ENCODE data around the gene C3orf20.
"Not testable (repeated sequence)": the region's sequence is repeated elsewhere in the genome, so short reads cannot be mapped to it uniquely, and the experiment has no call there.

Gene C3orf20

GRCh38 chr3:14700891-14701290 is 25.9 kb downstream of the C3orf20 start:
- no peak for DNase-seq

GRCh38 chr3:14701676-14702075 is 26.7 kb downstream of the C3orf20 start:
- DNase-seq = no peak

GRCh38 chr3:14703128-14703750 is 28.3 kb downstream of the C3orf20 start:
- no peak for DNase-seq

DNA sequence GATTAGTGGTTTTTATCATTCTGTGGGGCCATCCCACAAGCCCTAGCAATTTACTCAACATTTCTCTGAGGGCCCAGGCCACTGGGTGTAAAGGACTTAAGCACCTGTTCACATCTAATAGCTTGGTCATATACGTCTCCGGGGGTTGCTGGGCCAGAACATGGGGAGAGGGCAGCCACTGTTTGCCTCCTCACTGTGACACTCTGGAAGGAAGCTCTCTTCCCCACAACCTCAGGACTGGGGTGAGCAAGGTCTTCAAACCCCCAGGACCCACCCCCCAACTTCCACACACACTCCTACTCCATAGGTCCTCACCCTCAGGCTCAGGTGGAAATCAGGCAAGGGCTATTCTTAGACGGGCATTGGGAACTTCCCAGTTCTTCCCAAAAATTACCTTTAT is 28.9 kb downstream of the C3orf20 start:
- no peak for DNase-seq

GRCh38 chr3:14706096-14706495 is 31.2 kb downstream of the C3orf20 start:
- no peak for DNase-seq

DNA sequence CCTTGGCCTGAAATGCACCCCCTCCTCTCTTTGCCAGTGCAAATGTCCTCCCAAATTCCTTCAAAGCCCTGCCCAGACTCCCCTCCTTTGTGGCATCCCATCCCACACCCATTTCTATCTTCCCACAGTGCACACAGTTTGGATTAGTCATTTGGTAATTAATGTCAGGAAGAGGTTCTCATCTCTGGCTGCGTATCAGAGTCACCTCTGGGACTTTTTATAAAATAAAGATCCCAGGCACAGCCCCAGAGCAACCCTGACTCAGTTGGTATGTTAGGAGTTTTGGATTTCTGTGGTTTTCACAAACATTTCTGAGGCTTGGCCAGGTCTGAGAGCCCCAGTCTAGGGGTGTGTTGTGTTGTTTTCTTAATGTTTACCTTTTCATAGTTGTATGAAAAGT is 41.6 kb downstream of the C3orf20 start:
- DNase-seq = no peak

DNA sequence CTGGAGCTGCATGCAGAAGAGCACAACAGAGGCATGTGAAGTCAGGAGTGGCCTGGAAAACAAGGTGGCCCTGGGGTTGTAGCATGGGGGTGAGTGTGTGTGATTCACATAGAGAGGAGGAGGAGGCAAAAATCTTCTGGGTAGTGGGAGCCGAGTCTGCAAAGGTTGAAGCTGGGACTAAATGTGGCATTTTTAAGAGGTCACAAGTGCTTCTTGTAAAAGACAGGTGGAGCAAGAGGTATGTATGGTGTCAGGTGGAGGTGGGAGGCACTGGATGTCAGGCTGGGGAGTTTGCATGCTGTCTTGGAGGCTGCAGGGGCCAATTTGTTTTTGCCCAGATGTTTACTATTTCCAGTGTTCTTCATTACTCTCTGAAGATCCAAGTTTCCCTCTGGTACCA is 42.4 kb downstream of the C3orf20 start:
- no peak for DNase-seq

- DNase-seq = no peak
Measured at GRCh38 chr3:14718539-14718938, 43.6 kb downstream of the C3orf20 start.

GRCh38 chr3:14719006-14719405 is 44.1 kb downstream of the C3orf20 start:
- no peak for DNase-seq

GRCh38 chr3:14721126-14721864 is 46.4 kb downstream of the C3orf20 start:
- no peak for DNase-seq

- no peak for DNase-seq
Measured at GRCh38 chr3:14725013-14725412, 50.1 kb downstream of the C3orf20 start.

DNA sequence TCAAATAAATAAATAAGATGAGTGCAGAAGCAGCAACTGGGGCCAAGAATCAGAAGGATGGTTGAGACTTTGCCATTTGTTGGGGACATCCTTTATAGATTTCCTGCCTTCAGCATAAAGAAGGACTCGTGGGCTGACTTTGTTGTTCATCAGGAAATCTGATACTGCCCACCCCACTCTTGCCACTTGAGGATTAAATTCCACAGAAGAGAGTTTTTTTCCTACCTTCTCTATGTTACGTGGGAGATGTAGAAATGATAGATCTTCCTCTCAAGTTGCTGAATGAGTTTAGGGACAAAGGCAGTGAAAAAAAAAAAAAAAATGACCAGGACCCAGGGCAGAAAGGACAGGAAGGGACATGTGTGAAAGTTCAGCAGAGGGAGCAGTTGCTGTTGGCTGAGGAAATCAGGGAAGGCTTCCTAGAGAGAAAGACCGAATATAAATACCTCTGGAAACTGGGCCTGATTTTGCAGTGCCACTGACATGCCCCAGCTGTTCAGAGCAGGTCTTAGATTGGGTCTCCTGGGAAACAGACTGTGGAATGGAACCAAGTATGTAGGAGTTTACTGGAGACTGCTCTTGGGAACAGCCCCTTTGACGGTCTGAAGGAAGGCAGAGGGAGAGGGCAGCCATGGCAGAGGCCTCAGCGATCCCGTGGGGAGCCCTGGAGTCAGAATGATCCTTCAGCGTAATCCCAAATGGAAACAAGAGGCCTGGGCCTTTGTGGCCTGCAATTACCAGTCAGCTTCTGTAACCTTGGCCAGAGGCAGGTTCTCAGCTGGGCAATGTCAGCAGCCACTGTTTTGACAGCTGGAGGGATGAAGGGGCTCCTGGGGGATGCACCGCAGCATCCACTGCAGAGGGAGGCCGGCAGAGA is 50.9 kb downstream of the C3orf20 start:
- DNase-seq = no peak

DNA sequence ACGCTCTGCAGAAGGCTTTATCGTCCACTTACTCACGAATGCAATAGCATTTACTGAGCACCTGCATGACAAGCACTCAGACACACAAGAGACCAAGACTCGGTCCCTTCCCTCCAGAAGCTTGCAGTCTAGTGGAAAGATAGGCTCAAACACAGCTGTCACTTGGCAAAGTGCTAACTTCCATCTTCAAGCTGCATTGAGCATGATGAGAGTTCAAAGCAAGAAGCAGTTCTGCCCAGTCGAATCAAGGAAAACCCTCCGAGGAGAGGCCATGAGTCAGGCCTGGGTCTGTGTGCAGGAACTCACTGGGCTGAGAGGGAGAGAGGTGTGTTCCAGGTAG is 51.5 kb downstream of the C3orf20 start:
- DNase-seq = no peak

DNA sequence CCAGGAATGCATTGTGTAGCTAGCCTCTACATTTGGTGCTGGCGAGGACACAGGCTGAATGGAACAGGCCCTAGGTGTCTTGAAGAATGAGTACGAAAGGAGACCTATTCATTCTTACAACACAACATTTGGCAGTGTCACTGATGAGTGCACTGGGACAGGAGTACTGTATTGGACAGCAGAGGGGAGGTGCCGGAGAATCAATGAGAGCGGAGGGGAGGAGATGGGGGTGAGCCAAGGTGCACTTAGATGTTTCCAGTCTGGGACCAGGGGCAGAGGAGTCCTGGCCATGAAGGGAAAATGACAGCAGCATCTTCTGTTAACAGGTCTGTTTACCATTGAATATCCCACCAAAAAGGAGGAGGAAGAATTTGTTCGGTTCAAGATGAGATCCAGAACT is 53.2 kb downstream of the C3orf20 start:
- no peak for DNase-seq

GRCh38 chr3:14730703-14731382 is 55.9 kb downstream of the C3orf20 start:
- DNase-seq = no peak

DNA sequence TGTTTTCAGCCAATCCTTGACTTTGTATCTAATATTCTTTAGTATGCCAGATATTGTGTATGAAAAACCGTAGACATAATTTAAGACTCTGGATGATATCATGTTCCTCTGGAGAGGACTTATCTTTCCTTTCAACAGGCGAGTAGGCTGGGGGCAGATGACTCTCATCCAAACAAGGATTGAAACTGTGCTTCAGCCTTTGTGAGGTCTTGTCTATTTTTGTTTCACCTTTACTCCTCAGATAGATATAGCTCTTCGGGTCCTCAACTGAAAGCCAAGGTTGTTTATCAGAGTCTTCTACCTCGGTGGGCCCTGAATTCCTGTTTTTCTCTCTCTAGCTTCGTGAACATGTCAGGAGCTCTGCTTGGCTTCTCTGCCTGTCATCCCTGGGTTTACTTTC is 66.0 kb downstream of the C3orf20 start:
- no peak for DNase-seq

DNA sequence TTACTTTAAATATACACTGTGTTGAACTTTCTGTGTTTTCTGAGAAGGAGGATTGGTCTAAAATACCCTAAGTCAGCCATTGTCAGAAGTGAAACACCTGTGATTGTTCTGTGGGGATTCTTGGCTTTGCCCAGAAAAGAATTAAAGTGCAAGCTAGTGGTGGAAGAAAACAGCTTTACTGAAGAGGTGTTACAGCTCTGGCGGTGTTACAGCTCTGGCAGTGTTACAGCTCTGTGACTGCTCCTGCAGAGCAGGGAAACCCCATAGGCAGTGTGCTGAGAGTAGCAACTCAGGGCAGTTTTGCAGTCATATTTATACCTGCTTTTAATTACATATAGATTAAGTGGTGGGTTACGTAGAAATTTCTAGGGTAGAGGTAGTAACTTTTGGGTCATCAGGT is 66.6 kb downstream of the C3orf20 start:
- DNase-seq = no peak

- no peak for DNase-seq
Measured at GRCh38 chr3:14744556-14744955, 69.6 kb downstream of the C3orf20 start.

GRCh38 chr3:14750650-14751049 is 75.7 kb downstream of the C3orf20 start:
- no peak for DNase-seq

DNA sequence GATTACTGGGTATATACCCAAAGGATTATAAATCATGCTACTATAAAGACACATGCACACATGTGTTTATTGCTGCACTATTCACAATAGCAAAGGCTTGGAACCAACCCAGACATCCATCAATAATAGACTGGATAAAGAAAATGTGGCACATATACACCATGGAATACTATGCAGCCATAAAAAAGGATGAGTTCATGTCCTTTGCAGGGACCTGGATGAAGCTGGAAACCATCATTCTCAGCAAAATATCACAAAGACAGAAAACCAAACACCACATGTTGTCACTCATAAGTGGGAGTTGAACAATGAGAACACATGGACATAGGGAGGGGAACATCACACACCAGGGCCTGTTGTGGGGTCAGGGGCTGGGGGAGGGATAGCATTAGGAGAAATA is 78.0 kb downstream of the C3orf20 start:
- DNase-seq = not testable (repeated sequence)

- DNase-seq = no peak
Measured at GRCh38 chr3:14757153-14757700, 82.3 kb downstream of the C3orf20 start.

DNA sequence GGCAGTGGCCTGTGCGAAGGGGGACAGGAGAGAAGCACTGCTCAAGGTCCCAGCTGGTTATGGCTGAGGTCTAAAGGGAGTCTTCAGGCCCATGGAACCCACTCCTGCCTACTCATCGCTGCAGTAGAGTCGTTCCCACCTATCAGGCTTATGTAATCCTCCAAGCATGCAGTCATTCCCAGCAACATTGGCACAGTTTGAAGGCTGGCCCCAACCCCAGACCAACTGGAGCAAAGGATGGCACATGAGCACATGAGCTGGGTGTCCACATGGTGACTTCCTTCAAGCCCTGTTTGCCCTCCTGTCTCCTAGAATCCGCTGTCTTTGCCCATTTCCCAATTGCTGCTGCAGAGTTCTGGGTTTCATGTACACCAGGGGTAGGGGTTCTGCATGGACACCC is 83.4 kb downstream of the C3orf20 start:
- no peak for DNase-seq

DNA sequence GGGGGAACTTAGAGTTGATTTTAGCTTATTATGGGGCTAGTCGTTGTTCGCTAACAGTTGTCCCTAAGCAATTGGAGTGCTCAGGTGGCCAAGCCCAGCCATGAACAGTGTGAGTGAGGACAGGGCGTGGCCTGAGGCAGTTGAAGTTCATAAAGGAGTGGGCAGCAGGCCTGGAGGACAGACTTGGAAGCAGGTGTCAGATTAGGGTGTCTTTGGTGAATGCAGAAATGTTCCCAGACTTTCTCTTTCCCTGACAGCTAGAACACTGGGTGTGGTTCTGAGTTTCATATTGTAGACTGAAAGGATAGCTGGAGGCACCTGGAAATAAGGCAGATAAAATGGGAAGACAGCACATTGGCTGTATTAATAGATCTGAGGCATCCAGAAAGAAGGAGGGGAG is 84.0 kb downstream of the C3orf20 start:
- DNase-seq = no peak
